ENCODE measurements around the gene DNAJA2. TPM values are rescaled to one million over a fixed set of nuclear protein-coding genes. Genes with fewer than 3 reads are reported as not detected.
"Not testable (repeated sequence)": the region's sequence is repeated elsewhere in the genome, so short reads cannot be mapped to it uniquely, and the experiment has no call there.

The DNAJA2 gene
- total RNA-seq, result 10 to 100 TPM; 79.1 to 94.9 TPM
- long read RNA-seq, transcript DNAJA2-201 (9 exons, 3,122 nt), result major isoform, 369 of 382 reads
- long read RNA-seq, partial matches to known transcripts, result 4 of 382 reads
- long read RNA-seq, other reads (novel, unspliced or antisense), result 9 of 382 reads

DNA sequence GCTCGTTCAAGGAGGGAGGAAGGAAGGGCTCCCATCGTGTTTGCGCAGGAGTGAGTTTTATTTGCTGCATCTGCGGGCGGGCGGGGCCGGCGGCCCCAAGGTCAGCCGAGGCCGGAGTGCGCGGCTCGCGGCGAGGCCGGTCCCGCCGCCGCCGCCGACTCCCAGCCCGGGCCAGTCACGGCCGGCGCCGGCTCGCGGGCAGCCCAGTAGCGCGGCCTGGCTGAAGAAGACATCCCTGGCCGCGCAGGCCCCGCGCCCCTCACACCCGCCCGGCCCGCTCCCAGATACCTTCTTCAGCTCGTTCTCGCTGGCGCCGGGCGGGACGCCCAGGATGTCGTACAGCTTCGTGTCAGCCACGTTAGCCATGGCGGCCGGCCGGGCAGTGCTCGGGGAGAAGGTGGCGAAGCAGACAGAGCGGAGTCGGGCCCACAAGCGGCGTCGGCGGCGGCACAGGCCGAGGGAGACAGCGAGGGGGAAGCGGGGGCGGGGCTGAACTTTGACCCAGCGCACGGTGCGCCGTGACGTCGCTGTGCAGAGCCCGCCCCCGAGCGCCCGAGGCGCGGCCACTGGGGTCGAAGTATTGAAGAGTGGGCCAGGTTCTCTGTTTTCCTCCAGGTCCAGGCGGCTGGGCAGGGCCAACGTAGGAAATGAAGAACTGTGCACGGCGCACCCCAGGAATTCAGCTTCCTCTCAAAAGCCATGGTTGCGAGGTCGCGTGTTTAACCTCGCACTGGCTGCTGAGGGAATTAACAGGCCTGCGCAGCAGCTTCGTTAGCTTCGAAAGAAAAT, at the start of gene DNAJA2:
Gene DNAJA2, minus strand, starts transcription at position 468 of the 789 bp plus-strand sequence. Its CDS starts 102 bp downstream, at position 366.
- intact Hi-C loops (cut with DNase I), result no loop called here
- DNase-seq (peak; percentile 95), ATAC-seq (peak; percentile 99)

- ATAC-seq, result no peak
- intact Hi-C loops (cut with DNase I), result no loop called here
- DNase-seq, result no peak
Measured at GRCh38 chr16:47019568-47019967, 46.1 kb upstream of the DNAJA2 start.

DNA sequence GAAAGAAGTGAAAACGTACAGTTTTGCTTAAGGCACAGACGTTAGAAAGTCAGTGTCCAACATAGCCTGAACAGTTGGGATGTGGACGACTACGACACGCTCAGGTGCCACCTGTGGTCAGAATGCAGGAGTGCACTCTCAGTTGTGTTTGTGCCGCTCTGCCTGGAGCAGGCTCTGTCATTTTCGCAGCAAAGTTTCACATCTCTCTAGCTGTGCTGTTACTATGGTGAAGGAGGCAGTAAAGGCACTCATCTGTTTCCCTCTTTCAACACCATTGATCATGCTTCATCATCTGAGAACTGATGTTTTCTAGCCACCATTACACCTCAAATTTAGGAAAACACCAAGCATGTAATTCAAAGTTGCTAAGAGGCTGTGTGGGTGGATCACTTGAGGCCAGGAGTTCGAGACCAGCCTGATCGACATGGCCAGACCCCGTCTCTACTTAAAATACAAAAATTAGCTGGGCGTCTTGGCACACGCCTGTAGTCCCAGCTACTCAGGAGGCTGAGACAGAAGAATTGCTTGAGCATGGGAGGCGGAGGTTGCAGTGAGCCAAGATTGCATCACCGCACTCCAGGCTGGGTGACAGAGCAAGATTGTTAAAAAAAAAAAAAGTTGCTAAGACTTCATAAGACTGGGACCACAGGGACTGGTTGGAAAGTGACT, 44.9 kb upstream of the DNAJA2 start:
- DNase-seq (no peak), ATAC-seq (peak; percentile 61 to 65)
- intact Hi-C loops (cut with DNase I), result no loop called here

DNA sequence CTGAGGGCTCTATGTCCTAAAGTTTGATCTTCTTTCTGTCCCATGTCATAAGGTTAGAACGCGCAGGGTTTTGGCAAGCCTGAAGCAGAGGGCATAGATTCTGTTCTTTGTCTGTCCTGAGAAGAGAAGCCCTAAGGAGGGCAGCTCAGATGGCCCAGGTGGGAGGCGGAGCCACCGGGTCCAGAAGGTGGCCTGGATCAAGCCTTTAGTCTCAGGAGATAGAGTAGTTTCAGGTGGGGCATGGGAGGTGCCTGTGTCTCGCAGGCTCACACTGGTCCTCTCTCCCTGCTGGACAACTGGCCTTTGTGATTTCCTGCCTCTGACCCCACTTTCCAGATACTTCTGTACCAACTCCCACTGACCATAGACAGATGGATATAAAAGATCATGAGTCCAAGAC, 44.2 kb upstream of the DNAJA2 start:
- ATAC-seq, result no peak
- DNase-seq, result no peak
- intact Hi-C loops (cut with DNase I), result no loop called here

- ATAC-seq (peak; percentile 15 to 61), DNase-seq (no peak)
- intact Hi-C loops (cut with DNase I), result no loop called here
Measured at GRCh38 chr16:47016700-47017133, 43.2 kb upstream of the DNAJA2 start.

GRCh38 chr16:47013910-47014309, 40.4 kb upstream of the DNAJA2 start:
- ATAC-seq (no peak), DNase-seq (no peak)
- intact Hi-C loops (cut with DNase I), result no loop called here

DNA sequence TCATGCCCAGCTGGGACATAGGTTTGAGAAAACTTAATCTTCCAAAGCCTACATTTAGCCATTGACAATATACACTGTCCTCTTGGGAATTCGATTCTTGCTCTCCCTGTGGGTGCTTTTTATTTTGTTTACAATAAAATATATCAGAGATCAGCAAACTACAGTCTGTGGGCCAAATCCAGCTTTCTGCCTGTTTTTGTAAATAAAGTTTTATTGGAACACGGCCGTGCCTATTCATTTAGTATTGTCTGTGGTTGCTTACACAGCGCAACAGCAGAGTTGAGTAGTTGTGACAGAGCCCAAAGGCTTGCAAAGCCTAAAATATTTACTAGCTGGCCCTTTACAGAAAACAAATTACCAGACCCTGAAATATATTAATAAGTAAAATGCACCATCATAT, 39.7 kb upstream of the DNAJA2 start:
- intact Hi-C loops (cut with DNase I), result no loop called here
- DNase-seq, result no peak
- no peak for ATAC-seq

GRCh38 chr16:47010812-47011211, 37.3 kb upstream of the DNAJA2 start:
- ATAC-seq; intact Hi-C loops (cut with DNase I); DNase-seq: not testable (repeated sequence)

DNA sequence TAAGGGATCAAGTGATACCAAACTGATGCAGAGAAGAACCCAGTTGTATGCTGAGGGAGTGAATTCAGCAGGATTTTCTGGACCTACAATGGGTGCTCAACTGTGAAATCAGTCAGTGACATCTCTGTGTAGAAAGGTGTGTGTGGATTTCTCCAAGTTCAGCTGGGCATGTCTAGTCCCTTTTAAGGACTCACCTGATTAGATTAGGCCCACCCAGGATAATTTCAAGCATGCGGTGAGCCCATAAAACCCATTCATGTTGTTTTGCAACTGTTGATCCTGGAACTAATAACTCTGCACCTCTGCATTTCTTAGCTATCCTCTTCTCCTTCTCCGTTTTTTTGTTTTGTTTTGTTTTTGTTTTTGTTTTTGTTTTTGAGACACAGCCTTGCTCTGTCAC, 35.1 kb upstream of the DNAJA2 start:
- intact Hi-C loops (cut with DNase I), result no loop called here
- DNase-seq (no peak), ATAC-seq (no peak)

- ATAC-seq, result no peak
- DNase-seq, result no peak
- intact Hi-C loops (cut with DNase I), result no loop called here
Measured at GRCh38 chr16:47008174-47008573, 34.7 kb upstream of the DNAJA2 start.

- DNase-seq (no peak), ATAC-seq (no peak)
- intact Hi-C loops (cut with DNase I), result no loop called here
Measured at GRCh38 chr16:47004652-47005051, 31.2 kb upstream of the DNAJA2 start.

GRCh38 chr16:47000066-47000465, 26.6 kb upstream of the DNAJA2 start:
- ATAC-seq; DNase-seq; intact Hi-C loops (cut with DNase I): not testable (repeated sequence)

DNA sequence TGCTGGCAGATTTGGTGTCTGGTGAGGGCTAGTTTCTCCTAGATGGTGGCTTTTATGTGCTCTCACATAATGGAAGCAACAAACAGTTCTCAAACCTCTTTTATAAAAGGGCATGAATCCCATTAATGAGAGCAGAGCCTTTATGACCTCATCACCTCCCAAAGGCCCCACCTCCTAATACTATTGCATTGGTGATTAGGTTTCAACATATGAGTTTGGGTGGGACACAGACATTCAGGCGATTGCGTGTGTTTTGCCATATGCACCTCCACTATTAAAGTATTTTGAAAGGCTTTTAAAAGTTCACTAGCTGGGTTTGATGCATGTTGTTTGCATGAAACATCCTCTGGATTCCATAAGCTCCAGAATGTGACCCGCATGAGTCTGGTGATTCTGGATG, 24.4 kb upstream of the DNAJA2 start:
- ATAC-seq (no peak), DNase-seq (no peak)
- intact Hi-C loops (cut with DNase I), result no loop called here

DNA sequence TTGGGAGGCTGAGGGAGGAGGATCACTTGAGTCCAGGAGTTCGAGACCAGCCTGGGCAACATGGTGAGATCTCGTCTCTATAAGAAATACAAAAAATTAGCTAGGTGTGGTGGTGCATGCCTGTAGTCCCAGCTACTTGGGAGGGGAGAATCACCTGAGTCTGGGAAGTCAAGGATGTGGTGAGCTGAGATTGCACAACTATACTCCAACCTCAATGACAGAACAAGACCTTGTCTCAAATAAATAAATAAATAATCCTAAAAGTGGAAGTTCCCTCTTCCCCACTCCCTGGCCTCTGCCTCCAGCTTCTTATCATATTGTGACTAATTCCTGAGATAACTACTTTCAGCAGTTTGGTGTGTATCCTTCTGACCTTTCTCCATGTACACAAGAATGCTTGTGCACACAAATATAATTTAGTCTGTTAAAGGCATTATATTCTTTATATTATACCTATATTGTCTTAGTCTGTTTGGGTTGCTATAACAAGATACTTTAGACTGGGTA, 23.5 kb upstream of the DNAJA2 start:
- DNase-seq (no peak), ATAC-seq (no peak)
- intact Hi-C loops (cut with DNase I), result no loop called here

DNA sequence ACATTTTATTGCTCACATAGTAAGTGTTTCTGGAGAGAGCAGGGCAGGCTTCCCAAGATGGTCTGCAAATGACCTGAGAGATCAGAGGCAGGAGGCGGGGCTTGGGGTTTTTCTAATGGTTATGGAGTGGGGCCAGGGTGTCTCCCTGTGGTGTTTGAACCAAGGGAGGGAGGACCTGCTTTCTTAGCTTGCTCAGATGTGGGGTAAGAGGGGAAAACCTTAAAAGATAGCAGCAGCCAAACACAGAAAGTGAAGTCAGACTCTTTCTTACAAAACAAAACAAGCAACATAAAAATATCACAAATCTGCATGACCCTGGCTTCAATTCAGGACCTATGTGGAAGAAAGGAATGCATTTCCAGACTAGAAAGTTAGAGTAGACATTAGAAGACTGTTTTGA, 22.9 kb upstream of the DNAJA2 start:
- no peak for DNase-seq
- intact Hi-C loops (cut with DNase I), result no loop called here
- ATAC-seq, result no peak

DNA sequence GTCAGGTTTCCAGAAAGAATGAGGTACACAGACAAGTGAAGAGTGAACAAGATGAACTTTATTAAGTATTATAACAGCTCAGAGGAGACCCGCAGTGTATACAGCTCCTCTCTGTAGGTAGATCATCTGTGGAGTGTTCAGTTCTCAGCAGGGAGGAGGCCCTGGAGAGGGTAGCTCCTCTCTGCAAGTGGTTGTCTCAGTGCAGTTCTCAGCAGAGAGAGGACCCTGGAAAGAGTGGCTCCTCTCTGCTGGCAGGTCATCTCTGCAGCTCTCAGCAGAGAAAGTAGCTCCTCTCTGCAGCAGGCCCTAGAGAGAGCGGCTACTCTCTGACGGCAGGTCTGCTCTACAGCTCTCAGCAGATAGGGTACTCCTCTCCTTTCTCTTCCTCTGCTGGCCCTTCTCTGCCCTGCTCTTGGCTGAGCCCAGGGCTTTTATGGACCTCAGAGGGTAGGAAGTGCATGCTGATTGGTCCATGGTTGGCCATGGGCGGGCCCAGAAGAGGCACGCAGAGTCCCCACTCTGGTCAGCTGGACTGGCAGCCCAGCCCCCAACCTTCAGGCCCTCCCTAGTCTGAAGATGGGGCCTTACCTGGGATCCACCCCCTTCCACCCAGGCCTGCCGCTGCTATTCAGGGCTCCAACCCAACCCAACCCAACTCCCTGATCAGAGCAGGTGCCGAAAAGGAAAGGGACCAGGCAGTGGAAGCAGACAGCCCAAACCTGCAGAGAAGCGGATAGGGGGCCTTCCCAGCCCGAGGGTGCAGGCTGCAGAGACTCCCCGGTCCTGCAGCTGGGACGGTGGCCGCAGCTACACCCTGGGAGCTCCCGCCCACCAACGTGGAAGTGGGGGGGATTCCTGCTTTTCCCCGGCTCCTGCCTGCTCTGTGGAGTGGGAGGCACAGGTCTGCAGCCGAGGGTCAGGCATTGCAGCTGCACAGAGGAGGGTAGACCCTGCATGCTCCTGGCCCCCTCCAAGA, 18.5 kb upstream of the DNAJA2 start:
- DNase-seq (no peak), ATAC-seq (no peak)
- intact Hi-C loops (cut with DNase I), result no loop called here

DNA sequence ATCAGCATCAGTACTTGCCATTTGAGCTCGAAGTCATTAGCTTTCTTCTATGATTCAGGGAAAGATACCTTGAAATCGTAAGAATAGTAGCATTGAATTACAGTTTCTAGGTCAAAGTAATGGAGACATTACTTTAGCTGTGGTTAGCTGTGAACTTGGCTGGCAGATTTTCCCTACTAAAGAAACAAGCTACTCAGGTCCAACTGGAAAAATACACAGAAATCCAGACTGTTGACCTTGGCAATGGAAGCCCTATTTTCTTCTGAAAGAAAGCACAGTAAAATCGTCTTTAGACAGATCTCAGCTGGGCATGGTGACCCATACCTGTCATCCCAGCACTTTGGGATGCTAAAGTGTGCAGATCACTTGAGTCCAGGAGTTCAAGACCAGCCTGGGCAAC, 13.4 kb upstream of the DNAJA2 start:
- intact Hi-C loops (cut with DNase I), result no loop called here
- peak in 1 of 2 donors; percentile 76 for ATAC-seq
- no peak for DNase-seq

DNA sequence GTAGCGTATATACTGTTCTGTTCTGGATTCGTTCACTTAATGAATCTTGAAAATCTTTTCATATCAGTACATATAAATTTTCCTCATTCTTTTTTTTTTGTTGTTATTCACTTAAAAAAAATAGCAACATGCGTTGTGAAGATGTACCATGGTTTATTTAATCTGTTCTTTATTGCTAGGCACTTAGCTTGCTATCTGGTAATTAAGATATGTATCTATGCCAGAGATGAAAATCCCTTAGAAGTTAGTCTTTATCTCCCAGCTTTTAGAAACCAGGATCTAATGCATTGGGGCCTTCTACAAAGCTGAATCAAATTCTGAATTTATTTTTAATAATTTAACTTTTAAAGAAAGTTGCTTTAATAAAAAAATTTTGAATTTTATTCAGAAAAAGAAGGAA, 13.0 kb upstream of the DNAJA2 start:
- intact Hi-C loops (cut with DNase I), result no loop called here
- ATAC-seq (no peak), DNase-seq (no peak)

- no peak for DNase-seq
- no peak for ATAC-seq
- intact Hi-C loops (cut with DNase I), result no loop called here
Measured at GRCh38 chr16:46982335-46982734, 8.9 kb upstream of the DNAJA2 start.

All from left cardiac atrium (tissue), 4 donors.